ENCODE data around the gene MYO3B.

Gene MYO3B

GRCh38 chr2:170361090-170361936, 183.4 kb downstream of the MYO3B start:
- peak; percentile 30 for TF ChIP-seq CTCF (IDR thresholded peaks at IDR 0.05)
- H3K27ac ChIP-seq, result no peak overlapping the region
- no peak for DNase-seq (ENCODE audit: low spot score)
- H3K4me3 ChIP-seq, result no peak overlapping the region

- no peak overlapping the region for H3K4me3 ChIP-seq
- H3K27ac ChIP-seq, result no peak overlapping the region
- TF ChIP-seq CTCF (IDR thresholded peaks at IDR 0.05), result no peak
- DNase-seq (ENCODE audit: low spot score), result no peak
Observed at GRCh38 chr2:170362313-170362870, 184.4 kb downstream of the MYO3B start.

- no peak for TF ChIP-seq CTCF (IDR thresholded peaks at IDR 0.05)
- Histone ChIP-seq H3K27ac (no peak overlapping the region), H3K4me3 (no peak overlapping the region)
- no peak for DNase-seq (ENCODE audit: low spot score)
Observed at GRCh38 chr2:170362871-170363631, 185.1 kb downstream of the MYO3B start.

- DNase-seq (ENCODE audit: low spot score), result no peak
- H3K27ac ChIP-seq, result no peak overlapping the region
- TF ChIP-seq CTCF (IDR thresholded peaks at IDR 0.05), result no peak
Observed at GRCh38 chr2:170365003-170365402, 187.1 kb downstream of the MYO3B start.

GRCh38 chr2:170365686-170366085, 187.7 kb downstream of the MYO3B start:
- Histone ChIP-seq H3K4me3 (no peak overlapping the region), H3K27ac (no peak overlapping the region)
- TF ChIP-seq CTCF (IDR thresholded peaks at IDR 0.05), result no peak
- DNase-seq (ENCODE audit: low spot score), result no peak

More at GRCh38 chr2:170365003-170365402, 187.1 kb downstream of the MYO3B start:
- H3K4me3 ChIP-seq, result no peak overlapping the region

- TF ChIP-seq CTCF (IDR thresholded peaks at IDR 0.05), result no peak
- DNase-seq (ENCODE audit: low spot score), result no peak
Observed at GRCh38 chr2:170368370-170368769, 190.4 kb downstream of the MYO3B start.

More at GRCh38 chr2:170368370-170368769, 190.4 kb downstream of the MYO3B start:
- H3K4me3 ChIP-seq, result no peak overlapping the region
- H3K27ac ChIP-seq, result no peak overlapping the region

Data from coronary artery (tissue), 2 donors.